ENCODE results near the gene CARD14.
"Not testable (repeated sequence)": the region's sequence is repeated elsewhere in the genome, so short reads cannot be mapped to it uniquely, and the experiment has no call there.

The CARD14 gene

GRCh38 chr17:80251966-80252365 lies 82.1 kb downstream of the CARD14 start:
- TF ChIP-seq, protein P1, sequence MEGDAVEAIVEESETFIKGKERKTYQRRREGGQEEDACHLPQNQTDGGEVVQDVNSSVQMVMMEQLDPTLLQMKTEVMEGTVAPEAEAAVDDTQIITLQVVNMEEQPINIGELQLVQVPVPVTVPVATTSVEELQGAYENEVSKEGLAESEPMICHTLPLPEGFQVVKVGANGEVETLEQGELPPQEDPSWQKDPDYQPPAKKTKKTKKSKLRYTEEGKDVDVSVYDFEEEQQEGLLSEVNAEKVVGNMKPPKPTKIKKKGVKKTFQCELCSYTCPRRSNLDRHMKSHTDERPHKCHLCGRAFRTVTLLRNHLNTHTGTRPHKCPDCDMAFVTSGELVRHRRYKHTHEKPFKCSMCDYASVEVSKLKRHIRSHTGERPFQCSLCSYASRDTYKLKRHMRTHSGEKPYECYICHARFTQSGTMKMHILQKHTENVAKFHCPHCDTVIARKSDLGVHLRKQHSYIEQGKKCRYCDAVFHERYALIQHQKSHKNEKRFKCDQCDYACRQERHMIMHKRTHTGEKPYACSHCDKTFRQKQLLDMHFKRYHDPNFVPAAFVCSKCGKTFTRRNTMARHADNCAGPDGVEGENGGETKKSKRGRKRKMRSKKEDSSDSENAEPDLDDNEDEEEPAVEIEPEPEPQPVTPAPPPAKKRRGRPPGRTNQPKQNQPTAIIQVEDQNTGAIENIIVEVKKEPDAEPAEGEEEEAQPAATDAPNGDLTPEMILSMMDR (conservative IDR thresholded peaks at IDR 0.05; ENCODE audit: low read length), result no peak
- no peak for DNase-seq (ENCODE audit: low read depth)
- H3K4me3 ChIP-seq (ENCODE audit: low read length), result no peak overlapping the region

DNA sequence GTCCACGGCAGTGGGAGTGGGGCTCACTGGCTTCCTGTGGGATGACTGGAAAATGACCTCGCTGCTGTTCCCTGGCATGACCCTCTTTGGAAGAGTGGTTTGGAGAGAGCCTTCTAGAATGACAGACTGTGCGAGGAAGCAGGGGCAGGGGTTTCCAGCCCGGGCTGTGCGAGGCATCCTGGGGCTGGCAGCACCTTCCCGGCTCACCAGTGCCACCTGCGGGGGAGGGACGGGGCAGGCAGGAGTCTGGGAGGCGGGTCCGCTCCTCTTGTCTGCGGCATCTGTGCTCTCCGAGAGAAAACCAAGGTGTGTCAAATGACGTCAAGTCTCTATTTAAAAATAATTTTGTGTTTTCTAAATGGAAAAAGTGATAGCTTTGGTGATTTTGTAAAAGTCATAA lies 83.0 kb downstream of the CARD14 start:
- DNase-seq (ENCODE audit: low read depth), result no peak
- TF ChIP-seq, protein P1 (conservative IDR thresholded peaks at IDR 0.05; ENCODE audit: low read length), result no peak; the same call in none of the 2 replicates
- H3K4me3 ChIP-seq (ENCODE audit: low read length), result no peak overlapping the region

- TF ChIP-seq, protein P1 (conservative IDR thresholded peaks at IDR 0.05; ENCODE audit: low read length), result no peak
- no peak for DNase-seq (ENCODE audit: low read depth)
These were observed 84.0 kb downstream of the CARD14 start for GRCh38 chr17:80253631-80254395.

DNA sequence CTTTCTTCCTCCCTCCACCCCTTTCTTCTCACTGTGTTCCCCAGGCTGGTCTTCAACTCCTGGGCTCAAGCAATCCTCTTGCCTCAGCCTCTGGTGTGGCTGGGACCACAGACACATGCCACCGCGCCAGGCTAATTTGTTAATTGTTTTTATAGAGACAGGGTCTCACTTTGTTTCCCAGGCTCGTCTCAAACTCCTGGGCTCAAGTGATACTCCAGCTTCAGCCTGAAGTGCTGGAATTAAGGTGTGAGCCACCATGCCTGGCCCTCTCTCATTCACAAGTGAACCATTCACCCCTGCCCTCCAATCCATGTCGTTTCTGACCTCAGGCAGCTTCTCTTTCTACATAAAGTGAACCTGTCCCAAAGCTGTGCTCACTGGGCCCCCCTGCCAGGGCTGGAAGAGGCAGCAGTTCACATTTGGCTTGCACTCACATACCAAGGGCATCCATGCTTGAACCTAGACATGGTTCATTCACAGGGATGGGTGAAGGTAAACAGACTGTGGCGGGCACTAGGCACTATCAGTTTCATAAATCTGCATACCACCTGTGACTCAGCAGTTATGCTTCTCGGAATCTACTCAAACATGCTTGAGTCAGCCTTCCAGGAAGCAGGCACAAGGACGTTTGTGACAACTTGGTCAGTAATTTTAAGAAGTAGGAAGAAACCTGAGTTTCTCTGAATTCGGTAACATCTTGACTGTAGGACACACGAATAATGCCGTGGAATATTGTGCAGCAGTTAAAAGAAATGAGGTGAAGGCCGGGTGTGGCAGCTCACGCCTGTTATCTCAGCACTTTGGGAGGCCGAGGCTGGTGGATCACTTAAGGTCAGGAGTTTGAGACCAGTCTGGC lies 84.8 kb downstream of the CARD14 start:
- H3K4me3 ChIP-seq (ENCODE audit: low read length), result no peak overlapping the region
- TF ChIP-seq, protein P1 (conservative IDR thresholded peaks at IDR 0.05; ENCODE audit: low read length), result no peak
- peak; percentile 93 for DNase-seq (ENCODE audit: low read depth)

More at GRCh38 chr17:80253631-80254395, 84.0 kb downstream of the CARD14 start:
- H3K4me3 ChIP-seq (ENCODE audit: low read length), result no peak overlapping the region

GRCh38 chr17:80256034-80256350 lies 86.2 kb downstream of the CARD14 start:
- TF ChIP-seq, protein P1 (conservative IDR thresholded peaks at IDR 0.05; ENCODE audit: low read length), result no peak
- no peak overlapping the region for H3K4me3 ChIP-seq (ENCODE audit: low read length)
- no peak for DNase-seq (ENCODE audit: low read depth)

GRCh38 chr17:80257716-80258213 lies 87.9 kb downstream of the CARD14 start:
- H3K4me3 ChIP-seq (ENCODE audit: low read length), result no peak overlapping the region
- no peak for DNase-seq (ENCODE audit: low read depth)
- TF ChIP-seq, protein P1 (conservative IDR thresholded peaks at IDR 0.05; ENCODE audit: low read length), result no peak

- not testable (repeated sequence) for DNase-seq (ENCODE audit: low read depth); H3K4me3 ChIP-seq (ENCODE audit: low read length)
These were observed 88.5 kb downstream of the CARD14 start for GRCh38 chr17:80258296-80258695.
